Neural progenitor cell (in vitro differentiated cells): ENCODE measurements around the gene ULBP2.

ENCODE experiments used
- CTCF ChIP-seq: fragments of 200-600 bp; sonication (generic); IDR thresholded peaks from 2 replicates; pipeline ENCODE4 v1.5.1; 2017; ENCODE audit warnings: antibody characterized with exemption, mild to moderate bottlenecking
- EZH2 ChIP-seq: fragments of 200-600 bp; sonication (generic); IDR thresholded peaks from 2 replicates; pipeline ENCODE4 v1.6.1; 2017; ENCODE audit warnings: antibody characterized with exemption, mild to moderate bottlenecking, moderate library complexity

- TF ChIP-seq CTCF (no peak), EZH2 (no peak)
Measured at GRCh38 chr6:149900620-149901443, 41.0 kb upstream of the ULBP2 start.
